ENCODE data around the gene MYCBP2.

GRCh38 chr13:77375560-77376108, 48.7 kb upstream of the MYCBP2 start:
- no peak for TF ChIP-seq CTCF (IDR thresholded peaks at IDR 0.05)
- no peak for TF ChIP-seq POLR2A (IDR thresholded peaks at IDR 0.05)
- no peak for TF ChIP-seq POLR2AphosphoS5 (IDR thresholded peaks at IDR 0.05)
